ENCODE data around the gene PROM1.

Gene PROM1

GRCh38 chr4:16123356-16124084 is 39.7 kb upstream of the PROM1 start:
- TF ChIP-seq POLR2AphosphoS5 (IDR thresholded peaks at IDR 0.05; ENCODE audit: borderline replicate concordance, low read depth, low read length): no peak
- no peak for TF ChIP-seq EZH2 (IDR thresholded peaks at IDR 0.05)
- no peak for TF ChIP-seq FOXP2 (optimal IDR thresholded peaks at IDR 0.05; ENCODE audit: control extremely low read depth, extremely low read length, insufficient read depth)
- Histone ChIP-seq H3K9ac (ENCODE audit: insufficient read length) (no peak overlapping the region), H3K4me3 (no peak overlapping the region), H3K27ac (no peak overlapping the region), H3K9me3 (ENCODE audit: low read depth, low read length) (no peaks in the 10 kb centered on the region), H3K36me3 (ENCODE audit: insufficient read depth, low read length) (no peaks in the 10 kb centered on the region)
- DNase-seq (ENCODE audit: low read depth, low spot score): no peak

- H3K9ac ChIP-seq (ENCODE audit: insufficient read length): no peak overlapping the region
Measured at GRCh38 chr4:16122784-16123183, 39.0 kb upstream of the PROM1 start.

GRCh38 chr4:16122308-16122711 is 38.5 kb upstream of the PROM1 start:
- DNase-seq (ENCODE audit: low read depth, low spot score): no peak
- no peak overlapping the region for H3K4me3 ChIP-seq
- H3K9me3 ChIP-seq (ENCODE audit: low read depth, low read length): no peaks in the 10 kb centered on the region
- no peak overlapping the region for H3K27ac ChIP-seq
- H3K9ac ChIP-seq (ENCODE audit: insufficient read length): no peak overlapping the region
- TF ChIP-seq POLR2AphosphoS5 (IDR thresholded peaks at IDR 0.05; ENCODE audit: borderline replicate concordance, low read depth, low read length) (no peak), FOXP2 (optimal IDR thresholded peaks at IDR 0.05; ENCODE audit: control extremely low read depth, extremely low read length, insufficient read depth) (no peak), EZH2 (IDR thresholded peaks at IDR 0.05) (no peak)
- no peaks in the 10 kb centered on the region for H3K36me3 ChIP-seq (ENCODE audit: insufficient read depth, low read length)

More at GRCh38 chr4:16122784-16123183, 39.0 kb upstream of the PROM1 start:
- H3K9me3 ChIP-seq (ENCODE audit: low read depth, low read length): no peaks in the 10 kb centered on the region
- no peak overlapping the region for H3K4me3 ChIP-seq
- H3K36me3 ChIP-seq (ENCODE audit: insufficient read depth, low read length): no peaks in the 10 kb centered on the region
- TF ChIP-seq POLR2AphosphoS5 (IDR thresholded peaks at IDR 0.05; ENCODE audit: borderline replicate concordance, low read depth, low read length): no peak
- no peak for TF ChIP-seq EZH2 (IDR thresholded peaks at IDR 0.05)
- no peak for TF ChIP-seq FOXP2 (optimal IDR thresholded peaks at IDR 0.05; ENCODE audit: control extremely low read depth, extremely low read length, insufficient read depth)
- no peak overlapping the region for H3K27ac ChIP-seq
- DNase-seq (ENCODE audit: low read depth, low spot score): no peak

GRCh38 chr4:16120720-16121119 is 36.9 kb upstream of the PROM1 start:
- TF ChIP-seq EZH2 (IDR thresholded peaks at IDR 0.05) (no peak), POLR2AphosphoS5 (IDR thresholded peaks at IDR 0.05; ENCODE audit: borderline replicate concordance, low read depth, low read length) (no peak), FOXP2 (optimal IDR thresholded peaks at IDR 0.05; ENCODE audit: control extremely low read depth, extremely low read length, insufficient read depth) (no peak)
- H3K36me3 ChIP-seq (ENCODE audit: insufficient read depth, low read length): no peaks in the 10 kb centered on the region
- H3K4me3 ChIP-seq: no peak overlapping the region
- H3K9me3 ChIP-seq (ENCODE audit: low read depth, low read length): no peaks in the 10 kb centered on the region
- no peak overlapping the region for H3K27ac ChIP-seq
- DNase-seq (ENCODE audit: low read depth, low spot score): no peak
- H3K9ac ChIP-seq (ENCODE audit: insufficient read length): no peak overlapping the region

GRCh38 chr4:16119981-16120380 is 36.2 kb upstream of the PROM1 start:
- Histone ChIP-seq H3K27ac (no peak overlapping the region), H3K4me3 (no peak overlapping the region), H3K9me3 (ENCODE audit: low read depth, low read length) (no peaks in the 10 kb centered on the region), H3K9ac (ENCODE audit: insufficient read length) (no peak overlapping the region), H3K36me3 (ENCODE audit: insufficient read depth, low read length) (no peaks in the 10 kb centered on the region)
- no peak for TF ChIP-seq POLR2AphosphoS5 (IDR thresholded peaks at IDR 0.05; ENCODE audit: borderline replicate concordance, low read depth, low read length)
- TF ChIP-seq EZH2 (IDR thresholded peaks at IDR 0.05): no peak
- no peak for TF ChIP-seq FOXP2 (optimal IDR thresholded peaks at IDR 0.05; ENCODE audit: control extremely low read depth, extremely low read length, insufficient read depth)
- no peak for DNase-seq (ENCODE audit: low read depth, low spot score)

- no peak for TF ChIP-seq EZH2 (IDR thresholded peaks at IDR 0.05)
- TF ChIP-seq FOXP2 (optimal IDR thresholded peaks at IDR 0.05; ENCODE audit: control extremely low read depth, extremely low read length, insufficient read depth): no peak
- no peak for TF ChIP-seq POLR2AphosphoS5 (IDR thresholded peaks at IDR 0.05; ENCODE audit: borderline replicate concordance, low read depth, low read length)
- Histone ChIP-seq H3K27ac (no peak overlapping the region), H3K9ac (ENCODE audit: insufficient read length) (no peak overlapping the region), H3K9me3 (ENCODE audit: low read depth, low read length) (no peaks in the 10 kb centered on the region), H3K4me3 (no peak overlapping the region), H3K36me3 (ENCODE audit: insufficient read depth, low read length) (no peaks in the 10 kb centered on the region)
- no peak for DNase-seq (ENCODE audit: low read depth, low spot score)
Measured at GRCh38 chr4:16118090-16118489, 34.3 kb upstream of the PROM1 start.

GRCh38 chr4:16117164-16117563 is 33.3 kb upstream of the PROM1 start:
- H3K9me3 ChIP-seq (ENCODE audit: low read depth, low read length): no peaks in the 10 kb centered on the region
- DNase-seq (ENCODE audit: low read depth, low spot score): no peak
- no peak overlapping the region for H3K4me3 ChIP-seq
- TF ChIP-seq EZH2 (IDR thresholded peaks at IDR 0.05) (no peak), POLR2AphosphoS5 (IDR thresholded peaks at IDR 0.05; ENCODE audit: borderline replicate concordance, low read depth, low read length) (no peak), FOXP2 (optimal IDR thresholded peaks at IDR 0.05; ENCODE audit: control extremely low read depth, extremely low read length, insufficient read depth) (no peak)
- H3K27ac ChIP-seq: no peak overlapping the region
- no peaks in the 10 kb centered on the region for H3K36me3 ChIP-seq (ENCODE audit: insufficient read depth, low read length)
- no peak overlapping the region for H3K9ac ChIP-seq (ENCODE audit: insufficient read length)

GRCh38 chr4:16116493-16116990 is 32.7 kb upstream of the PROM1 start:
- no peak overlapping the region for H3K9ac ChIP-seq (ENCODE audit: insufficient read length)
- no peak overlapping the region for H3K27ac ChIP-seq
- no peak overlapping the region for H3K4me3 ChIP-seq
- TF ChIP-seq POLR2AphosphoS5 (IDR thresholded peaks at IDR 0.05; ENCODE audit: borderline replicate concordance, low read depth, low read length): no peak
- no peak for TF ChIP-seq FOXP2 (optimal IDR thresholded peaks at IDR 0.05; ENCODE audit: control extremely low read depth, extremely low read length, insufficient read depth)
- no peak for TF ChIP-seq EZH2 (IDR thresholded peaks at IDR 0.05)
- no peaks in the 10 kb centered on the region for H3K36me3 ChIP-seq (ENCODE audit: insufficient read depth, low read length)
- DNase-seq (ENCODE audit: low read depth, low spot score): no peak
- no peaks in the 10 kb centered on the region for H3K9me3 ChIP-seq (ENCODE audit: low read depth, low read length)
